ENCODE measurements around the gene DOCK4.

The DOCK4 gene

GRCh38 chr7:112167147-112167546 lies 39.1 kb downstream of the DOCK4 start:
- no peak overlapping the region for H3K9ac ChIP-seq (ENCODE audit: low read depth, low read length)
- no peaks in the 10 kb centered on the region for H3K27me3 ChIP-seq (ENCODE audit: control insufficient read depth, insufficient read depth, low read length)
- no peaks in the 10 kb centered on the region for H3K36me3 ChIP-seq (ENCODE audit: control insufficient read depth, insufficient read depth, low read length)
- peaks cover 15% of the 10 kb centered on the region for H3K4me1 ChIP-seq (ENCODE audit: control insufficient read depth, insufficient read depth, low read length)
- H3K4me3 ChIP-seq (ENCODE audit: low read depth, low read length), result no peak overlapping the region
- no peaks in the 10 kb centered on the region for H3K9me3 ChIP-seq (ENCODE audit: control insufficient read depth, insufficient read depth, low read length)

- Histone ChIP-seq H3K4me3 (ENCODE audit: low read depth, low read length) (no peak overlapping the region), H3K9ac (ENCODE audit: low read depth, low read length) (no peak overlapping the region), H3K9me3 (ENCODE audit: control insufficient read depth, insufficient read depth, low read length) (no peaks in the 10 kb centered on the region), H3K36me3 (ENCODE audit: control insufficient read depth, insufficient read depth, low read length) (no peaks in the 10 kb centered on the region), H3K4me1 (ENCODE audit: control insufficient read depth, insufficient read depth, low read length) (peaks cover 35% of the 10 kb centered on the region), H3K27me3 (ENCODE audit: control insufficient read depth, insufficient read depth, low read length) (no peaks in the 10 kb centered on the region)
Observed at GRCh38 chr7:112162784-112163506, 43.3 kb downstream of the DOCK4 start.

GRCh38 chr7:112162142-112162766 lies 43.9 kb downstream of the DOCK4 start:
- no peaks in the 10 kb centered on the region for H3K27me3 ChIP-seq (ENCODE audit: control insufficient read depth, insufficient read depth, low read length)
- no peak overlapping the region for H3K9ac ChIP-seq (ENCODE audit: low read depth, low read length)
- no peaks in the 10 kb centered on the region for H3K36me3 ChIP-seq (ENCODE audit: control insufficient read depth, insufficient read depth, low read length)
- peaks cover 35% of the 10 kb centered on the region for H3K4me1 ChIP-seq (ENCODE audit: control insufficient read depth, insufficient read depth, low read length)
- no peak overlapping the region for H3K4me3 ChIP-seq (ENCODE audit: low read depth, low read length)
- no peaks in the 10 kb centered on the region for H3K9me3 ChIP-seq (ENCODE audit: control insufficient read depth, insufficient read depth, low read length)

- no peaks in the 10 kb centered on the region for H3K27me3 ChIP-seq (ENCODE audit: control insufficient read depth, insufficient read depth, low read length)
- H3K36me3 ChIP-seq (ENCODE audit: control insufficient read depth, insufficient read depth, low read length), result no peaks in the 10 kb centered on the region
- peaks cover 35% of the 10 kb centered on the region for H3K4me1 ChIP-seq (ENCODE audit: control insufficient read depth, insufficient read depth, low read length)
- no peaks in the 10 kb centered on the region for H3K9me3 ChIP-seq (ENCODE audit: control insufficient read depth, insufficient read depth, low read length)
- no peak overlapping the region for H3K4me3 ChIP-seq (ENCODE audit: low read depth, low read length)
- no peak overlapping the region for H3K9ac ChIP-seq (ENCODE audit: low read depth, low read length)
Observed at GRCh38 chr7:112161253-112162141, 44.7 kb downstream of the DOCK4 start.

- peaks cover 35% of the 10 kb centered on the region for H3K4me1 ChIP-seq (ENCODE audit: control insufficient read depth, insufficient read depth, low read length)
- no peak overlapping the region for H3K4me3 ChIP-seq (ENCODE audit: low read depth, low read length)
- no peak overlapping the region for H3K9ac ChIP-seq (ENCODE audit: low read depth, low read length)
- no peaks in the 10 kb centered on the region for H3K9me3 ChIP-seq (ENCODE audit: control insufficient read depth, insufficient read depth, low read length)
- no peaks in the 10 kb centered on the region for H3K27me3 ChIP-seq (ENCODE audit: control insufficient read depth, insufficient read depth, low read length)
- H3K36me3 ChIP-seq (ENCODE audit: control insufficient read depth, insufficient read depth, low read length), result no peaks in the 10 kb centered on the region
Observed at GRCh38 chr7:112160771-112161150, 45.4 kb downstream of the DOCK4 start.

- H3K9ac ChIP-seq (ENCODE audit: low read depth, low read length), result no peak overlapping the region
- peaks cover 35% of the 10 kb centered on the region for H3K4me1 ChIP-seq (ENCODE audit: control insufficient read depth, insufficient read depth, low read length)
- no peaks in the 10 kb centered on the region for H3K36me3 ChIP-seq (ENCODE audit: control insufficient read depth, insufficient read depth, low read length)
- no peaks in the 10 kb centered on the region for H3K27me3 ChIP-seq (ENCODE audit: control insufficient read depth, insufficient read depth, low read length)
- H3K4me3 ChIP-seq (ENCODE audit: low read depth, low read length), result no peak overlapping the region
- no peaks in the 10 kb centered on the region for H3K9me3 ChIP-seq (ENCODE audit: control insufficient read depth, insufficient read depth, low read length)
Observed at GRCh38 chr7:112160130-112160770, 45.9 kb downstream of the DOCK4 start.

GRCh38 chr7:112159351-112159750 lies 46.8 kb downstream of the DOCK4 start:
- Histone ChIP-seq H3K4me3 (ENCODE audit: low read depth, low read length) (no peak overlapping the region), H3K4me1 (ENCODE audit: control insufficient read depth, insufficient read depth, low read length) (peaks cover 38% of the 10 kb centered on the region), H3K36me3 (ENCODE audit: control insufficient read depth, insufficient read depth, low read length) (no peaks in the 10 kb centered on the region), H3K27me3 (ENCODE audit: control insufficient read depth, insufficient read depth, low read length) (no peaks in the 10 kb centered on the region), H3K9me3 (ENCODE audit: control insufficient read depth, insufficient read depth, low read length) (no peaks in the 10 kb centered on the region), H3K9ac (ENCODE audit: low read depth, low read length) (no peak overlapping the region)

GRCh38 chr7:112157072-112157471 lies 49.1 kb downstream of the DOCK4 start:
- Histone ChIP-seq H3K9ac (ENCODE audit: low read depth, low read length) (no peak overlapping the region), H3K27me3 (ENCODE audit: control insufficient read depth, insufficient read depth, low read length) (no peaks in the 10 kb centered on the region), H3K4me1 (ENCODE audit: control insufficient read depth, insufficient read depth, low read length) (peaks cover 24% of the 10 kb centered on the region), H3K4me3 (ENCODE audit: low read depth, low read length) (no peak overlapping the region), H3K9me3 (ENCODE audit: control insufficient read depth, insufficient read depth, low read length) (no peaks in the 10 kb centered on the region), H3K36me3 (ENCODE audit: control insufficient read depth, insufficient read depth, low read length) (no peaks in the 10 kb centered on the region)

GRCh38 chr7:112156412-112156811 lies 49.8 kb downstream of the DOCK4 start:
- no peak overlapping the region for H3K9ac ChIP-seq (ENCODE audit: low read depth, low read length)
- no peak overlapping the region for H3K4me3 ChIP-seq (ENCODE audit: low read depth, low read length)
- no peaks in the 10 kb centered on the region for H3K27me3 ChIP-seq (ENCODE audit: control insufficient read depth, insufficient read depth, low read length)
- peaks cover 20% of the 10 kb centered on the region for H3K4me1 ChIP-seq (ENCODE audit: control insufficient read depth, insufficient read depth, low read length)
- no peaks in the 10 kb centered on the region for H3K9me3 ChIP-seq (ENCODE audit: control insufficient read depth, insufficient read depth, low read length)
- no peaks in the 10 kb centered on the region for H3K36me3 ChIP-seq (ENCODE audit: control insufficient read depth, insufficient read depth, low read length)

GRCh38 chr7:112154690-112155089 lies 51.5 kb downstream of the DOCK4 start:
- Histone ChIP-seq H3K4me3 (ENCODE audit: low read depth, low read length) (no peak overlapping the region), H3K36me3 (ENCODE audit: control insufficient read depth, insufficient read depth, low read length) (no peaks in the 10 kb centered on the region), H3K27me3 (ENCODE audit: control insufficient read depth, insufficient read depth, low read length) (no peaks in the 10 kb centered on the region)

GRCh38 chr7:112152186-112152585 lies 54.0 kb downstream of the DOCK4 start:
- Histone ChIP-seq H3K27me3 (ENCODE audit: control insufficient read depth, insufficient read depth, low read length) (no peaks in the 10 kb centered on the region), H3K4me1 (ENCODE audit: control insufficient read depth, insufficient read depth, low read length) (peaks cover 5% of the 10 kb centered on the region), H3K4me3 (ENCODE audit: low read depth, low read length) (no peak overlapping the region), H3K36me3 (ENCODE audit: control insufficient read depth, insufficient read depth, low read length) (no peaks in the 10 kb centered on the region), H3K9ac (ENCODE audit: low read depth, low read length) (no peak overlapping the region), H3K9me3 (ENCODE audit: control insufficient read depth, insufficient read depth, low read length) (no peaks in the 10 kb centered on the region)

More at GRCh38 chr7:112154690-112155089, 51.5 kb downstream of the DOCK4 start:
- H3K9ac ChIP-seq (ENCODE audit: low read depth, low read length), result no peak overlapping the region
- peaks cover 5% of the 10 kb centered on the region for H3K4me1 ChIP-seq (ENCODE audit: control insufficient read depth, insufficient read depth, low read length)
- H3K9me3 ChIP-seq (ENCODE audit: control insufficient read depth, insufficient read depth, low read length), result no peaks in the 10 kb centered on the region
